Breast epithelium (tissue), 3 donors: ENCODE measurements around the gene CAMTA1.

Source experiments
- POLR2A ChIP-seq: fragments of 450-650 bp; IDR thresholded peaks from one replicate; pipeline ENCODE4 v1.6.1; 2016; ENCODE audit warnings: antibody characterized with exemption, mild to moderate bottlenecking, moderate library complexity
- POLR2AphosphoS5 ChIP-seq, 3 donors: sonication (generic); formaldehyde crosslinking; IDR thresholded peaks; one replicate each; pipeline ENCODE4 v1.6.1; 2017; ENCODE audit warnings: antibody characterized with exemption in 3 of 3
- TF ChIP-seq, protein P1 (sequence below), 3 donors: fragments of 450-650 bp; IDR thresholded peaks; one replicate each; pipeline ENCODE4 v1.5.1; 2016 to 2017; ENCODE audit warnings: antibody characterized with exemption in 3 of 3, mild to moderate bottlenecking in 3 of 3, moderate library complexity in 3 of 3

- TF ChIP-seq, protein P1, sequence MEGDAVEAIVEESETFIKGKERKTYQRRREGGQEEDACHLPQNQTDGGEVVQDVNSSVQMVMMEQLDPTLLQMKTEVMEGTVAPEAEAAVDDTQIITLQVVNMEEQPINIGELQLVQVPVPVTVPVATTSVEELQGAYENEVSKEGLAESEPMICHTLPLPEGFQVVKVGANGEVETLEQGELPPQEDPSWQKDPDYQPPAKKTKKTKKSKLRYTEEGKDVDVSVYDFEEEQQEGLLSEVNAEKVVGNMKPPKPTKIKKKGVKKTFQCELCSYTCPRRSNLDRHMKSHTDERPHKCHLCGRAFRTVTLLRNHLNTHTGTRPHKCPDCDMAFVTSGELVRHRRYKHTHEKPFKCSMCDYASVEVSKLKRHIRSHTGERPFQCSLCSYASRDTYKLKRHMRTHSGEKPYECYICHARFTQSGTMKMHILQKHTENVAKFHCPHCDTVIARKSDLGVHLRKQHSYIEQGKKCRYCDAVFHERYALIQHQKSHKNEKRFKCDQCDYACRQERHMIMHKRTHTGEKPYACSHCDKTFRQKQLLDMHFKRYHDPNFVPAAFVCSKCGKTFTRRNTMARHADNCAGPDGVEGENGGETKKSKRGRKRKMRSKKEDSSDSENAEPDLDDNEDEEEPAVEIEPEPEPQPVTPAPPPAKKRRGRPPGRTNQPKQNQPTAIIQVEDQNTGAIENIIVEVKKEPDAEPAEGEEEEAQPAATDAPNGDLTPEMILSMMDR (IDR thresholded peaks at IDR 0.05) = no peak
- no peak for TF ChIP-seq POLR2A
- TF ChIP-seq POLR2AphosphoS5 (IDR thresholded peaks at IDR 0.05) = no peak
These were observed 387.6 kb downstream of the CAMTA1 start for GRCh38 chr1:7172804-7173203.
